ENCODE data around the gene AARSD1.

DNA sequence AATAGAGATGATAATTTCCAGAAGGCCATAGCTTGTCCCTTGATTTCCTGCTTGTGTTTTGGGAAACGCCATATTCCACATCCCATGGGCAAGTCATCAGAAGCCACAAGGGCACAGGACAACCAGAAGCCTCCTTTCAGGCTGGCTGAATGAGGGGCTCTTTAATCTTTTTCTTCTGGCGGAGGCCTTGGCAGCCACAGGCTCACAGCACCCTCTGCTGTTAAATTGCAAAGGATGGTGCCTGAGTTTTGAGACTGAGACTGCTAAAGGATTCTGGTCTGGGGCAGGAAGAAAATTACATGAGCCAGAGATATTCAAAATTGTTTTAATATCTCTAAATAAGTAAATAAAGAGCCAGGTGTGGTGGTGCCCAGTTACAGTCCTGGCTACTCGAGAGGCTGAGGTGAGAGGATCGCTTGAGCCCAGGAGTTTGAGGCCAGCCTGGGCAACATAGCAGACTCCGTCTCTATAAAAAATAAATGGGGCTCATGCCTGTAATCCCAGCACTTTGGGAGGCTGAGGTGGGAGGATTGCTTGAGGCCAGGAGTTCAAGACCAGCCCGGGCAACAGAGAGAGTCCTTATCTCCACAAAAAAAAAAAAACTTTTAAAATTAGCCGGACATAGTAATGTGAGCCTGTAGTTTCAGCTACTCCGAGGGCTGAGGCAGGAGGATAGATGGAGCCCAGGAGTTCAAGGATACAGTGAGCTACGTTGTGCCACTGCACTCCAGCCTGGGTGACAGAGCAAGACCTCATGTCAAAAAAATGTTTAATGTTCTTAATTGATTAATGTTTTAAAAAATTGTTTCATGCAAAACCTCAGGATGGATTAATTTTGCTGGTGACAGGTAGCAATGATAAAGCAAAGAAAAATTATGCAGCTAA, 26.3 kb downstream of the AARSD1 start:
- TF ChIP-seq, protein P1, sequence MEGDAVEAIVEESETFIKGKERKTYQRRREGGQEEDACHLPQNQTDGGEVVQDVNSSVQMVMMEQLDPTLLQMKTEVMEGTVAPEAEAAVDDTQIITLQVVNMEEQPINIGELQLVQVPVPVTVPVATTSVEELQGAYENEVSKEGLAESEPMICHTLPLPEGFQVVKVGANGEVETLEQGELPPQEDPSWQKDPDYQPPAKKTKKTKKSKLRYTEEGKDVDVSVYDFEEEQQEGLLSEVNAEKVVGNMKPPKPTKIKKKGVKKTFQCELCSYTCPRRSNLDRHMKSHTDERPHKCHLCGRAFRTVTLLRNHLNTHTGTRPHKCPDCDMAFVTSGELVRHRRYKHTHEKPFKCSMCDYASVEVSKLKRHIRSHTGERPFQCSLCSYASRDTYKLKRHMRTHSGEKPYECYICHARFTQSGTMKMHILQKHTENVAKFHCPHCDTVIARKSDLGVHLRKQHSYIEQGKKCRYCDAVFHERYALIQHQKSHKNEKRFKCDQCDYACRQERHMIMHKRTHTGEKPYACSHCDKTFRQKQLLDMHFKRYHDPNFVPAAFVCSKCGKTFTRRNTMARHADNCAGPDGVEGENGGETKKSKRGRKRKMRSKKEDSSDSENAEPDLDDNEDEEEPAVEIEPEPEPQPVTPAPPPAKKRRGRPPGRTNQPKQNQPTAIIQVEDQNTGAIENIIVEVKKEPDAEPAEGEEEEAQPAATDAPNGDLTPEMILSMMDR (IDR thresholded peaks at IDR 0.05; ENCODE audit: extremely low read depth in 1 of 2, insufficient read depth in 1 of 2, low read depth in 1 of 2, low read length in 2 of 2) = peak; percentile 62 to 69
- TF ChIP-seq, protein P2, sequence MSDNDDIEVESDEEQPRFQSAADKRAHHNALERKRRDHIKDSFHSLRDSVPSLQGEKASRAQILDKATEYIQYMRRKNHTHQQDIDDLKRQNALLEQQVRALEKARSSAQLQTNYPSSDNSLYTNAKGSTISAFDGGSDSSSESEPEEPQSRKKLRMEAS (IDR thresholded peaks at IDR 0.05; ENCODE audit: insufficient read depth, insufficient read length) = no peak
- no peak for TF ChIP-seq EZH2 (IDR thresholded peaks at IDR 0.05; ENCODE audit: borderline replicate concordance, low read depth, low read length, severe bottlenecking)
- TF ChIP-seq POLR2A (IDR thresholded peaks at IDR 0.05; ENCODE audit: low read depth, low read length) = no peak

Measured in endothelial cell of umbilical vein (primary cell).